HEK293 (cell line): ENCODE results near the gene TFDP1.

Experiments used
- CTCF ChIA-PET: fragments of 350-600 bp; formaldehyde crosslinking; extraction: SDS; loops from one replicate; lab custom pipeline; 2021; ENCODE audit warnings: antibody characterized with exemption; lab: Yijun Ruan, JAX
- POLR2A ChIA-PET: fragments of 300-600 bp; formaldehyde crosslinking; extraction: SDS; loops from one replicate; lab custom pipeline; 2020; ENCODE audit warnings: antibody characterized with exemption, inconsistent platforms; lab: Yijun Ruan, JAX
- H3K27ac ChIP-seq: fragments of 200-500 bp; sonication (Bioruptor generic); 2 replicates; pipeline ENCODE4 v1.5.1; 2014; ENCODE audit warnings: low read depth, low read length, control low read depth, inconsistent platforms; ENCODE audit errors: extremely low read depth
- H3K36me3 ChIP-seq, 2 experiments: fragments of 200-500 bp in 1 of 2; sonication (Bioruptor generic) in 1 of 2; 1 replicate in 1 of 2; 2 replicates in 1 of 2; pipeline ENCODE4 v1.5.1; 2014 to 2017; ENCODE audit warnings: inconsistent platforms in 2 of 2, low read length in 2 of 2; ENCODE audit not compliant: control insufficient read depth in 2 of 2, insufficient read depth in 1 of 2
- H3K4me1 ChIP-seq: fragments of 200-500 bp; sonication (Bioruptor generic); 2 replicates; pipeline ENCODE4 v1.5.1; 2014; ENCODE audit warnings: mild to moderate bottlenecking, low read length, inconsistent platforms; ENCODE audit not compliant: control insufficient read depth, insufficient read depth
- H3K4me3 ChIP-seq: 2 replicates; pipeline ENCODE4 v1.5.1; 2011; ENCODE audit warnings: low read depth, mild to moderate bottlenecking, control low read depth, low read length, moderate library complexity
- H3K9me3 ChIP-seq: fragments of 200-500 bp; sonication (Bioruptor generic); 2 replicates; pipeline ENCODE4 v1.5.1; 2014; ENCODE audit warnings: low read depth, low read length, inconsistent platforms; ENCODE audit not compliant: control insufficient read depth, insufficient read depth
- KLF10 ChIP-seq: fragments of 450-650 bp; IDR thresholded peaks from 2 replicates; pipeline ENCODE4 v1.5.1; 2018; ENCODE audit warnings: missing biosample characterization, mild to moderate bottlenecking, missing genetic modification characterization
- KLF7 ChIP-seq: fragments of 450-650 bp; formaldehyde crosslinking; IDR thresholded peaks from 2 replicates; pipeline ENCODE4 v1.5.1; 2016; ENCODE audit warnings: missing biosample characterization, missing genetic modification characterization, borderline replicate concordance
- RBAK ChIP-seq: fragments of 450-650 bp; formaldehyde crosslinking; IDR thresholded peaks from 2 replicates; pipeline ENCODE4 v1.5.1; 2016; ENCODE audit warnings: missing biosample characterization, missing genetic modification characterization
- ZBTB10 ChIP-seq: fragments of 450-650 bp; formaldehyde crosslinking; IDR thresholded peaks from 2 replicates; pipeline ENCODE4 v1.5.1; 2016; ENCODE audit warnings: missing biosample characterization, missing genetic modification characterization
- ZNF302 ChIP-seq: fragments of 450-650 bp; formaldehyde crosslinking; IDR thresholded peaks from 2 replicates; pipeline ENCODE4 v1.5.1; 2016; ENCODE audit warnings: missing biosample characterization, missing genetic modification characterization, low read depth
- ZNF324 ChIP-seq: fragments of 450-650 bp; formaldehyde crosslinking; IDR thresholded peaks from 2 replicates; pipeline ENCODE4 v1.5.1; 2016; ENCODE audit warnings: missing biosample characterization, missing genetic modification characterization
- ZNF549 ChIP-seq: fragments of 450-650 bp; IDR thresholded peaks from 2 replicates; pipeline ENCODE4 v1.5.1; 2018; ENCODE audit warnings: missing biosample characterization, missing genetic modification characterization, mild to moderate bottlenecking, inconsistent platforms, moderate library complexity
- ZNF645 ChIP-seq: fragments of 450-650 bp; formaldehyde crosslinking; IDR thresholded peaks from 2 replicates; pipeline ENCODE4; 2016; ENCODE audit warnings: missing biosample characterization, missing genetic modification characterization
- ZSCAN18 ChIP-seq: fragments of 450-650 bp; formaldehyde crosslinking; IDR thresholded peaks from 2 replicates; pipeline ENCODE4 v1.5.1; 2016; ENCODE audit warnings: missing biosample characterization, missing genetic modification characterization
- TF ChIP-seq, protein P1 (sequence below): fragments of 450-650 bp; formaldehyde crosslinking; IDR thresholded peaks from 2 replicates; pipeline ENCODE4 v1.5.1; 2016; ENCODE audit warnings: missing biosample characterization, missing genetic modification characterization
- TF ChIP-seq, protein P2 (sequence below): fragments of 450-650 bp; formaldehyde crosslinking; IDR thresholded peaks from 2 replicates; pipeline ENCODE4 v1.5.1; 2016; ENCODE audit warnings: missing biosample characterization, missing genetic modification characterization

The TFDP1 gene

GRCh38 chr13:113636266-113636963 is 51.9 kb downstream of the TFDP1 start (continued):
- TF ChIP-seq, protein P1, sequence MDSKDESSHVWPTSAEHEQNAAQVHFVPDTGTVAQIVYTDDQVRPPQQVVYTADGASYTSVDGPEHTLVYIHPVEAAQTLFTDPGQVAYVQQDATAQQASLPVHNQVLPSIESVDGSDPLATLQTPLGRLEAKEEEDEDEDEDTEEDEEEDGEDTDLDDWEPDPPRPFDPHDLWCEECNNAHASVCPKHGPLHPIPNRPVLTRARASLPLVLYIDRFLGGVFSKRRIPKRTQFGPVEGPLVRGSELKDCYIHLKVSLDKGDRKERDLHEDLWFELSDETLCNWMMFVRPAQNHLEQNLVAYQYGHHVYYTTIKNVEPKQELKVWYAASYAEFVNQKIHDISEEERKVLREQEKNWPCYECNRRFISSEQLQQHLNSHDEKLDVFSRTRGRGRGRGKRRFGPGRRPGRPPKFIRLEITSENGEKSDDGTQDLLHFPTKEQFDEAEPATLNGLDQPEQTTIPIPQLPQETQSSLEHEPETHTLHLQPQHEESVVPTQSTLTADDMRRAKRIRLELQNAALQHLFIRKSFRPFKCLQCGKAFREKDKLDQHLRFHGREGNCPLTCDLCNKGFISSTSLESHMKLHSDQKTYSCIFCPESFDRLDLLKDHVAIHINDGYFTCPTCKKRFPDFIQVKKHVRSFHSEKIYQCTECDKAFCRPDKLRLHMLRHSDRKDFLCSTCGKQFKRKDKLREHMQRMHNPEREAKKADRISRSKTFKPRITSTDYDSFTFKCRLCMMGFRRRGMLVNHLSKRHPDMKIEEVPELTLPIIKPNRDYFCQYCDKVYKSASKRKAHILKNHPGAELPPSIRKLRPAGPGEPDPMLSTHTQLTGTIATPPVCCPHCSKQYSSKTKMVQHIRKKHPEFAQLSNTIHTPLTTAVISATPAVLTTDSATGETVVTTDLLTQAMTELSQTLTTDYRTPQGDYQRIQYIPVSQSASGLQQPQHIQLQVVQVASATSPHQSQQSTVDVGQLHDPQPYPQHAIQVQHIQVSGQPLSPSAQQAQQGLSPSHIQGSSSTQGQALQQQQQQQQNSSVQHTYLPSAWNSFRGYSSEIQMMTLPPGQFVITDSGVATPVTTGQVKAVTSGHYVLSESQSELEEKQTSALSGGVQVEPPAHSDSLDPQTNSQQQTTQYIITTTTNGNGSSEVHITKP (tag by site-specific recombination): no peak
- no peak for TF ChIP-seq KLF7 (tag by site-specific recombination)
- TF ChIP-seq ZNF324: no peak
- no peak for TF ChIP-seq KLF10
- TF ChIP-seq, all 188 proteins: peak for 0

GRCh38 chr13:113637262-113638160 is 53.0 kb downstream of the TFDP1 start:
- H3K27ac ChIP-seq: no peak overlapping the region
- H3K36me3 ChIP-seq: peaks cover 0 to 95% of the 10 kb centered on the region in 2 experiments; a peak in 2 of 3 replicates
- CTCF ChIA-PET: no interaction called here
- POLR2A ChIA-PET: no interaction called here
- no peak for TF ChIP-seq RBAK
- TF ChIP-seq ZBTB10 (tag by site-specific recombination): no peak
- TF ChIP-seq ZNF645 (tag by site-specific recombination): no peak
- TF ChIP-seq, protein P2, sequence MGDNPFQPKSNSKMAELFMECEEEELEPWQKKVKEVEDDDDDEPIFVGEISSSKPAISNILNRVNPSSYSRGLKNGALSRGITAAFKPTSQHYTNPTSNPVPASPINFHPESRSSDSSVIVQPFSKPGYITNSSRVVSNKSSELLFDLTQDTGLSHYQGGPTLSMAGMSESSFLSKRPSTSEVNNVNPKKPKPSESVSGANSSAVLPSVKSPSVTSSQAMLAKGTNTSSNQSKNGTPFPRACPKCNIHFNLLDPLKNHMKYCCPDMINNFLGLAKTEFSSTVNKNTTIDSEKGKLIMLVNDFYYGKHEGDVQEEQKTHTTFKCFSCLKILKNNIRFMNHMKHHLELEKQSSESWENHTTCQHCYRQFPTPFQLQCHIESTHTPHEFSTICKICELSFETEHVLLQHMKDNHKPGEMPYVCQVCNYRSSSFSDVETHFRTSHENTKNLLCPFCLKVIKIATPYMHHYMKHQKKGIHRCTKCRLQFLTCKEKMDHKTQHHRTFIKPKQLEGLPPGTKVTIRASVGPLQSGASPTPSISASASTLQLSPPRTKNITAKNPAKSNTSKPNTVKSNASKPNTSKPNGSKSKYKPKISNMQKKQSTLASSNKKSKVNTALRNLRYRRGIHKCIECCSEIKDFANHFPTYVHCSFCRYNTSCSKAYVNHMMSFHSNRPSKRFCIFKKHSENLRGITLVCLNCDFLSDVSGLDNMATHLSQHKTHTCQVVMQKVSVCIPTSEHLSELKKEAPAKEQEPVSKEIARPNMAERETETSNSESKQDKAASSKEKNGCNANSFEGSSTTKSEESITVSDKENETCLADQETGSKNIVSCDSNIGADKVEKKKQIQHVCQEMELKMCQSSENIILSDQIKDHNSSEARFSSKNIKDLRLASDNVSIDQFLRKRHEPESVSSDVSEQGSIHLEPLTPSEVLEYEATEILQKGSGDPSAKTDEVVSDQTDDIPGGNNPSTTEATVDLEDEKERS (tag by site-specific recombination): no peak
- no peak for TF ChIP-seq ZNF302 (tag by site-specific recombination)
- TF ChIP-seq ZSCAN18 (tag by site-specific recombination): no peak
- TF ChIP-seq ZNF549 (tag by site-specific recombination): no peak
- no peaks in the 10 kb centered on the region for H3K4me1 ChIP-seq
- no peak overlapping the region for H3K4me3 ChIP-seq
- H3K9me3 ChIP-seq: no peaks in the 10 kb centered on the region
